Measurements from ENCODE around the gene RPN1.
"Not testable (repeated sequence)": the region's sequence is repeated elsewhere in the genome, so short reads cannot be mapped to it uniquely, and the experiment has no call there.

The RPN1 gene

DNA sequence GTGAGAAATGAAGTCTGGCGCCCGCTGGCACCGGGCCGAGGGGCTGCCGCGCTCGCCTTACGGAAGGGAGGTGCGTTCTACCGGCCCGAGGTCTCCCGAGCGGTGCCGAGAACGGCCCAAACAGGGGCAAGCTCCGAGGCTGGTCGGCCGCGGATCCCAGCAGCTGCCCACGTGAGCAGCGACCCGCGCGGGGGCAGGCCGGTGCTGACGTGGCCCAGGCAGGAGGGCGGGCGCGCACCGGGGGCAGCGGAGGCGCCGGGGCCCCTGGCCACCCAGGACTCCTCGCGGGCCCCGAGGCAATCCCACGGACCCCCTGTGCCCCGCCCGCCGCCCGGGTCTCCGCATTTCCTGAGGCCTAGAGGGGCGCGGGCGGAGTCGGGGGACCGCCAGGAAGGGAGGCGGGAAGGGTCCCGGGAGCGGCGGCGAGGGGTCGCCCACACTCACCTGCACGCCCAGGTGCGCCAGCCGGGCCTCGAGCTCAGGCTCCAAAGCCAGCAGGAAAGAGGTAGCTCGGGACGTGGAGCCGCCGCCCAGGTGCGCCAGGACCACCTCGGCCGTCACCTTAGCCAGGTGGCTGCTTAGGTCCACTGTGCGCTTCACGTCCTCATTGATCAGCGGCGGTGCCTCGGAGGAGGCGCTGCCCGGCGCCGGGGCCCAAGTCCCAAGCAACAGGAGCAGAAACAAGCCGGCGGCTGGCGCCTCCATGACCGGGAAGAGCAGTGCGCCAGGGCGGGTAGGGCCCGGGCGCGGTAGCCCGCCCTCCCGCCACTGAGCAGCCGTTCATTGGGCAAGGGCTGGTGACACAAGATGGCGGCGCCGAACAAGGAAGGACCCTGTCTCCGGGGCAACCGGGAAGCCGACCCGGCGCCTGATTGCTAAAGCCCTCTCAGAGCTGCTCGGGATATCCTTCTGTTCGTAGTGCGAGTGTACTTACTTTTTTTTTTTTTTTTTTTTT lies at the start of gene RPN1:
Gene RPN1 (minus strand): TSS at position 723 of the 955 bp plus-strand sequence. CDS start 18 bp downstream, at position 705.
- DNase-seq, result peak; percentile 96

DNA sequence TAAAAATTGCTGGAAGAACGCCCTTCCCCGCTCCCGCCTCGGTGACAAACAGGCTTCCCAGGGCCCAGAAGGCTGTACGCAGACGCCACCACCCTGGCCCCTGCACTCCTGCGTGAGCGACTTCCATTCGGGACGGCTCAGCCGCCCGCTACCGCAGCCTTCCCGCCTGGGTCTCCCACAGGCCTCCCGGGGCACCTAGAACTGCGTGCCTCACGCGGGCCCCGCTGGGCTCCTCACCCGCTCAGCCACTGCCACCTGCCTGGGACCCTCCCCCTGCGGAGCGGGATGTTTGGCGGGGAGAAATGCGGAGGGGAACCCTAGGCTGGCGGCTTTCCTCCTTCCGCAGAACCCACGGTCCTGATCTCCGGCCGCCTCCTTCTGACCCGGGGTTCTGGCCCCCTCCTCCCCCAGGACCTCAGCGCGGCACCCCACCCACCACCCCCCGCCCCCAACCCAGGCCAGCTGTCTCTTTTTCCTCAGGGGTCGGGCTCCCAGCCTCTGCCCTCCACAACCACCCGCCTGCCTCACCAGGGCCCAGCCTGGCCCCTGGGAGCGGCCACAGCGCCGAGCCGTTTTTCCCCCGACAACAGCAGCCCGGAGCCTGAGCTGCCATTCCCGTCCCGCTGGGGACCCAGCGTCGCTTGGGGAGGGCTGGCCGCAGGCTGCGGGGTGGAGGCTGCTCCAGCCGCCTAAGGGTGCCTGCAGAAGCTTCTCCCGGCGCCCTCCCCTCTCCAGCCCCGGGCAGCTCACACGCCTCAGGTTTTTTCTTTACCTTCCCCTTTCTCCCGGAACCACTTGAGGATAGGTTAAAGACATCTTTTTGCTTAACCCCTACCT lies 47.8 kb upstream of the RPN1 start:
- no peak for DNase-seq

DNA sequence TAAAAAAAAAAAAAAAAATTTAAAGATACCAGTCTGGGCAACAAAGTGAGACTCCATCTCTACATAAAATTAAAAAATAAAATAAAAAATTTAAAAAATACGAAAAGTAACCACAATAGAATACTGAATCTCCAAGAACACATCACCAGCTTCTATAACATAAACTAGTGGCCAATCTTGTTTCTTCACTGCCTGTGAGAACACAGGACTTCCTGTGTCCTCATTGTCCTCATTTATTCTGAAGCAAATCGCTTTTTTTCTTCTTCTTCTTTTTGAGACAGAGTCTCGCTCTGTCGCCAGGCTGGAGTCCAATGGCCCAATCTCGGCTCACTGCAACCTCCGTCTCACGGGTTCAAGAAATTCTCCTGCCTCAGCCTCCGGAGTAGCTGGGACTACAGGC lies 46.7 kb upstream of the RPN1 start:
- DNase-seq, result no peak

DNA sequence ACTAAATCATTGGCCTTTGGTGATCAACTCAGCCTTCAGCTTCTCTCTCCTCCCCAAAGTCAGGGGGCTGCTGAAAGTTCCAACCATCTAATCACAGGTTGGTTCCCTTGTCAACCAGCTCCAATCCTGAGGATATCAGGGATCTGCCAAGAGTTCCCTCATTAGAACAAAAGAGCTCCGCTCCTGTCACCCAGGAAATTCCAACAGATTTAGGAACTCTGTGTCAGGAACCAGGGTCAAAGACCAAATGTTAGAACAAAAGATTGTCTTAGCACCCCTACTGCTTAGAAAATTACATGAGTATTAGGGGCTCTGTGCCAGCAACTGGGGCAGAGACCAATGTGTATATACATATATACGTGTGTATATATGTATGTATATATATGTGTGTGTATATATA lies 43.1 kb upstream of the RPN1 start:
- DNase-seq, result no peak

DNA sequence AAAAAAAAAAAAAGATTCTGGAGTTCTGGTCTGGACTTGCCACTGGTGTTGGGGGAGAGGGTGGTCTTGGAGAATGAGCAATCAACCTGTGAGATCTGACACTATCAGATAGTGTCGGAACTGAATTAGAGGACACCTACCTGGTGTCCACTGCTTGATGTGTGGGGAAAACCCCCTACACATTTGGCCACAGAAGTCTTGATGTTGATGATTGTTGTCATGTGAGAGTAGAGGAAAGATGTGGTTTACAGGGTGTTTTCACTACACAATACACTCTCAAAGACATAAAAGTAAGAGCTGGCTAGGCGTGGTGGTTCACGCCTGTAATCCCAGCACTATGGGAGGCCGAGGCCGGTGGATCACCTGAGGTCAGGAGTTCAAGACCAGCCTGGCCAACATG lies 38.4 kb upstream of the RPN1 start:
- DNase-seq, result no peak

DNA sequence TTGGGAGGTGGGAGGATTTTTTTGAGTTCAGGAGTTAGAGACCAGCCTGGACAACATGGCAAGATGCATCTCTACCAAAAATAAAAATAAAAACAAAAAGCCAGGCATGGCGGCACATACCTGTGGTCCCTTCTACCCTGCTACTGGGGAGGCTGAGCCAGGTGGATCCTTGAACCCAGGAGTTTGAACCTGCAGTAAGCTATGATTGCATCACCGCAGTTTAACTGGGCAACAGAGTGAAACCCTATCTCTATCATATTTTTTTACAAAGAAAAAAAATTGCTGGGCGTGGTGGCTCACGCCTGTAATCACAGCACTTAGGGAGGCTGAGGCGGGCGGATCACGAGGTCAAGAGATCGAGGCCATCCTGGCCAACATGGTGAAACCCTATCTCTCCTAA lies 35.8 kb upstream of the RPN1 start:
- DNase-seq, result no peak

DNA sequence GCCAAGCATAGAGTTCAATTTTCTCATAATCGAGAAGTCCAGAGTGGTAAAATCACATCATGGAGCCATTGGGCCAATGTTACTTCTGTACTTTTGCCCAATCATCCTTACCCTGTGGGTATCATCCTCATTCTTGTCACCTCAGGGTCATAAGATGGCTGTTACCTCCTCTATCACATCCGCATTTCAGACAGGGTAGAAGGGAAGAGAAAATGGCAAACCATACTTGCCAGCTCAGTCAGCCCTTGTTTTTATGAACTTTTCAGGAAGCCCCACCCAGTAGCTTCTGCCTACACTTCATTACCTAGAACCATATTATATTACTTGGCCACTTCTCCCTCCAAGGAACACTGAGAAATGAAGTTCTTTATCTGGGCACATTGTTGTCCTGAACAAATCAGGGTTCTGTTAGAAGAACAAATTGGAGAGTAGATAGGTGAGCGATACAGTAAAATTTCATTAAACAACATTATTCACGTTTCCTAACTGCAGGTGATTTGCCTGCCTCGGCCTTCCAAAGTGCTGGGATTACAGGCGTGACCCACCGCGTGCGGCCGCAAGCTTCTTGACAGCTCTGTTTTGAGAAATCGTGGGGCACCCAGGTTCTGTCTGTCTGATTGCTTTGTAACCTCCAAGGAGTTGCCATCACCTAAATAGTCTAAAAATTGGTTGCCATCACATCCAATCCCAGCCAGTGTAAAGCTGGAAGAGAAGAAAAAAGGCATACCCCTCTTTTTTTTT lies 34.5 kb upstream of the RPN1 start:
- DNase-seq, result no peak

DNA sequence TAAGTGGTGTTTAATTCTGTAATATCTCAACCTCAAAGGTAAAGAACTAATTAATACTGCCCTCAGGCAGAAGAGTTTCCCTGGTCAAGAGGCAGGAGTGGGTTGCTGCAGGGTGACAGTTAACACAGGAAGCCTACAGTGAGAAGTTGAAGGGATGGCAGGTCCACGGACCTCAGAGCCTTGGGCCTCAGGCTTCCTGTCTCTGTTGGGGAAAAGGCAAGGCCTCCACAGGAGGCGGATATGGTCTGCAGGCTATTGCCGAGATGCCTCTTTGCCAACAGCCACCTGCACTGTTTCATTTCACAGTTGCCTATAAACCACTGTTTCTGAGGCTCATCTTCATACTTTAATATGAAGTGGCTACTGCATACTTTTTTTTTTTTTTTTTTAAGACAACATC lies 33.3 kb upstream of the RPN1 start:
- DNase-seq, result no peak

DNA sequence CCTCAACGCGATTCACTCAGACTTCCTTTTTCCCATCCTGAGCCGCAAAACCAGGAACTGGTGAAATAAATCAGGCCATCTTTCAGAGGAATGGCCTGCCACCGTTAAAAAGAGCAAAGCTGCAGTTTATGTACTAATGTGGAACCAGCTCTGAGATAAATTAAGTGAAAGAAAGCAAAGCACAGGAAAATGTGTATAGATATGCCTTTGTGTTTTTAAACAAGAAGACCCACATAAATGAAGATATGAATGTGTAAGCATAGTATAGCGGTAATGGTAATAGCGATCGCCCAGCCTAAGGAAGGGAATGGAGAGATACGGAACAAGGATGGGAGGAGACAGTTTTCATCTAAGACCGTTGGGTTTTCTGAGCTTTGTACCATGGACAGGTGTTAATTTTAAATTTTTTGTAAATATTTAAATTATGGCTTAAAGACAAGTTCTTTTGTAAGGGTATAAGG lies 30.8 kb upstream of the RPN1 start:
- DNase-seq, result no peak

DNA sequence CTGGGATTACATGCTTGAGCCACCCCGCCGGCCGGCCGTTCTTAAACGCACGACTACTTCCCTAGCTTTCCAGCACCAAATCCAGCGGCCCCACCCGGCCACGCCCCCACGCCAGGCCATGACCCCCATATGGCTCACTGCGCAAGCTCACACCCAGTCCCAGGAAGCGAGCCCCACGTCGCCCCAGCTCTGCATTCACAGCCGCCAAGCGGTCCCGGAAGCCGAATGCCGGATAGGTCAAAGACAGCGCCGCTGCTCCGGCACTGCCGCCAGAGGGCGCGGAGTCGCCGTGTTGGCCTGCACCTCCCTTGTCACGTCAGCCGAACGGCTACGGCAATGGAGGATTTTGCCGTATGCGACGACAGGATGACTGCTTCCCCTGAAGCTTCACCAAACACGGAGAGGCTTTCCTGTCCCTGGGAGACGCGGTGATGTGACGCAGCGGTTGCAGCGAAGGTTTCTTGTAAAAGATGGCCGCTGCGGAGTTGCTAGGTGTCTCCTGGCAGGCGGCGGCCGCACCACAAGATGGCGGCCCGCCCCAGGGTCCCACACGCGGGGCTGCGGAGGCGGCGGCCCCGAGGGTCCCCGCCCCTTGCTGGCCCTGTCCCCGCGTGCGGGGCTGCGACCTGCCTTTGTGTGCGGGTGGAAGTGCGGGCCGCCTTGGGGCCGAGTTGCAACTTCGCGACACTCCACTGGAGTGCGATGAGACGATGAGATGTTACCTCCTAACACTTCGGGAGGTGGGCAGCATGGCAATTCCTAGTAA lies 30.2 kb upstream of the RPN1 start:
- peak; percentile 98 for DNase-seq

DNA sequence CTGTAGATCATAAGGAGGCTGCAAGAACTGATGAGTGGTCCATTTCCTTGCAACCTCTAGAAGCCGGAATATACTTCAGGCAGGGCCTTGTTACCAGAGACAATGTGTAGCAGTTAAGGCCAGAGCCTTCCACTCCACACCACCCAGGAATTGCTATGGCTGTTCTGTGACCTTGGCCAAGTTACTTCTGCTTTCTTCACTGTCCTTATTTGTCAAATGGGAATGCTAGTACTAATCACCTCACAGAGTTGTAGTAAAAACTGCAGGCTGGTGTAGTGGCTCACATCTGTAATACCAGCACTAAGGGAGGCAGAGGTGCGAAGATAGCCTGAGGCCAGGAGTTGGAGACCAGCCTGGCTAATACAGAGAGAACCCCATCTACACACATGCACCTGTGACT lies 28.7 kb upstream of the RPN1 start:
- DNase-seq, result no peak

DNA sequence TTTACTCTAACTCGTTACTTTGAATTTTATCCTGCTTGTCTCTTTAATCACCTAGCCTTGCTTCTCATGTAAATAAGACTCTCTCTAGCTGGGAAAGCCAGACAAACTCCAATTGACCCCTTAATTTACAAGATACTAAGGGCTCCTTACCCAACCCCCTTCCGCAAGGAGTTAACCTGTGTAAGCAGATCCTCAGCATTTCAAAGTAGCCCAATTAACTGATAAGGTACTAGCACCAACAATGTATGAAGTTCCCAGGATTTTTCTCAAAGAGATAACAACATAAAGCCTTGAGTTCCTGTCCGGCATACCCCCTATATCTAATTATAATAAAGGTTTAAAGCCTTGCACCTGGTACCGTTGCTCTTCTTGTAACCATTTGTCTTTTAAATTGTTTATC lies 25.2 kb upstream of the RPN1 start:
- DNase-seq, result not testable (repeated sequence)

DNA sequence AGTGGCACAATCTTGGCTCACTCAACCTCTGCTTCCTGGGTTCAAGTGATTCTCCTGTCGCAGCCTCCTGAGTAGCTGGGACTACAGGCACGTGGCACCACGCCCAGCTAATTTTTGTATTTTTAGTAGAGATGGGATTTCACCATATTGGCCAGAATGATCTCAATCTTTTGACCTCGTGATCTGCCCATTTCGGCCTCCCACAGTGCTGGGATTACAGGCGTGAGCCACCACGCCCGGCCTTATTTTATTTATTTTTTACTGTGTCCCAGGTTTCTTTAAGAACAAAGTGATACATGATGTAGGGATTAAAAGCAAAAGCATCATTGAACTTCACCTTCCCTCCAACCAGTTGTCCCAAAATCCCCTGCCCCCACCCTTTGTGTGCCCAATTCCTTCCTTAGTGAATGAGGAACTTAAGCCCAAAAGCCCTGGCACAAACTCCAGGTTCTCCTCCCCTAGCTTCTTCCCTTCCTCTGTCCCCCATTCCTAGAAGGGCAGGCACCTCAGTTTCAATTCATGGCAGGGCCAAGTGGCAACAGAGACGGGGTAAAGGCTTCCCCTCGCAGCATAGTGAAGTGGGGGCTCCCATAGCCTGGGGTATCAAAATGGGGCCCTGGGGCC lies 23.7 kb upstream of the RPN1 start:
- no peak for DNase-seq

DNA sequence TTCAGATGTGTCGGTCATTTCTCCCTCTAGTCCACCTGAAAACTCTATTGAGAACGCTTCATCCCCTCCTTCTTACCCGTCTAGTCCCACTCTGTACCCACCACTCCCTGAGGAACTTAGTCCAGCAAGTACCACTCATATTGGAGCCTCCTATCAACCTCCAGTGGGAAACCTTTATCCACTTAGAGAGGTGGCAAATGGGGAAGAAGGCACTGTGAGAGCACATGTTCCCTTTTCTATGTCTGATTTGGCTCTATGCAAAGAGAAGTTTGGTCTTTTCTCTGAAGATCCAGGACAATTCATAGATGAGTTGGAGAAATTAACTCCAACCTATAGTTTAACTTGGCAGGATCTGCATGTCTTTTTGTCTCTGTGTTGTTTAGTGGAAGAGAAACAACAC lies 17.0 kb upstream of the RPN1 start:
- DNase-seq, result no peak

DNA sequence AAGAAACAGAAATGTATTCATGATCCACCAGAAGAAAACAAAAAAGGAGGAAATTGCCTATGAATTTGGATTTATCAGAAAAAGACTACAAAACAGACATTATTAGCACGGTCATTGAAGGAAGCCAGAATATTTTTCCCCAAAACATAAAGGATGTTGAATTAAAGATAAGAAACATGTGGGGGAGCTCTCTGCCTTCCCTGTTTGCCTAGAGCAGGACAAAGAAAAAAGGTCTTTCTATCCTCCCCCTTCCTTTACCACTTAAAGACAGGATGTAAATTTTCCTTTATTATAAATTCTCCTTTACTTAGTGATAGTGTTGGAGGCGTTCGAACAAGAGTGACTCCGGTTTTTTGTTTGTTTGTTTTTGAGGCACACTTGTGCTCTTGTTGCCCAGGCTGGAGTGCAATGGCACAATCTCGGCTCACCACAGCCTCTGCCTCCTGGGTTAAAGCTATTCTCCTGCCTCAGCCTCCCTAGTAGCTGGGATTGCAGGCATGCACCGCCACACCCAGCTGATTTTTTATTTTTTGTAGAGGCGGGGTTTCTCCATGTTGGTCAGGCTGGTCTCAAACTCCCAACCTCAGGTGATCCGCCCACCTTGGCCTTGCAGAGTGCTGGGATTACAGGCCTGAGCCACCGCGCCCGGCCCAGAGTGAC lies 14.9 kb upstream of the RPN1 start:
- DNase-seq, result no peak

DNA sequence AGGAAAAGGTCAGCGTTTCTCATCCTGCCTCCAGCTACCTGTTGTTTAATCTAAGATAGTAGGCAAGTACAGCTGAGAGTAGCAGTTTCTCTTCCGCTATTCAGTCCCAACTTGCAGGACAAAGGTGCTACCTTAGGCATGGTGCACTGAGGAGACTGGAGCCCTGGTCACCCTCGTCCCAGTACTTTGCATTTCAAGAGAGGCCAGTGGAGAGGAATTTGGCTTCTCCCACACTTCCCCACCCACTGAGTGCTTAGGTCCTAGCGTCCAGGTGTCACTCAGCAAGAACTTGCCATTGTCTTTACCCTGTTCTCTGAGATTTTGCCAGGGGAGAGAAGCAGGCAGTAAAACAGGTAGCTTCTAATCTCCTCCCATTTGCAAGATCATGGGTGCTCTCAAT lies 12.5 kb upstream of the RPN1 start:
- no peak for DNase-seq

DNA sequence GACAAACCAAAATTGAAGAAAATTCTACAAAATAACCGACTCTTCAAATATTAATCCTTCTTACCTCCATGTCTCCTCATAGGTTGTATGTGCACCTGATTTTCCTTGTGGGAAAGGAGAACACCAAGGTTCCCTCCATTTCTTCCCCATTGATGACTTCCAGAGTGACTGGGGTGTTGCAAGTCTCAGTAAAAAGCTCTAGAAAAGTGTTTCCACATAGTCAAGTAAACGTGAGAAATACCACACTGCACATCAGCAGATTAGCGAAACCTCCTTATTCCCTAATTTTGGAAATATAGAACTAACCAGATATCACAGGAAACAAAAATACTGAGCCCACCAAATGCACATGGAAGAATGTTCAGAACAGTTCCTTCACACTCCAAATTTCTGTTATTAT lies 4.9 kb upstream of the RPN1 start:
- DNase-seq, result no peak

DNA sequence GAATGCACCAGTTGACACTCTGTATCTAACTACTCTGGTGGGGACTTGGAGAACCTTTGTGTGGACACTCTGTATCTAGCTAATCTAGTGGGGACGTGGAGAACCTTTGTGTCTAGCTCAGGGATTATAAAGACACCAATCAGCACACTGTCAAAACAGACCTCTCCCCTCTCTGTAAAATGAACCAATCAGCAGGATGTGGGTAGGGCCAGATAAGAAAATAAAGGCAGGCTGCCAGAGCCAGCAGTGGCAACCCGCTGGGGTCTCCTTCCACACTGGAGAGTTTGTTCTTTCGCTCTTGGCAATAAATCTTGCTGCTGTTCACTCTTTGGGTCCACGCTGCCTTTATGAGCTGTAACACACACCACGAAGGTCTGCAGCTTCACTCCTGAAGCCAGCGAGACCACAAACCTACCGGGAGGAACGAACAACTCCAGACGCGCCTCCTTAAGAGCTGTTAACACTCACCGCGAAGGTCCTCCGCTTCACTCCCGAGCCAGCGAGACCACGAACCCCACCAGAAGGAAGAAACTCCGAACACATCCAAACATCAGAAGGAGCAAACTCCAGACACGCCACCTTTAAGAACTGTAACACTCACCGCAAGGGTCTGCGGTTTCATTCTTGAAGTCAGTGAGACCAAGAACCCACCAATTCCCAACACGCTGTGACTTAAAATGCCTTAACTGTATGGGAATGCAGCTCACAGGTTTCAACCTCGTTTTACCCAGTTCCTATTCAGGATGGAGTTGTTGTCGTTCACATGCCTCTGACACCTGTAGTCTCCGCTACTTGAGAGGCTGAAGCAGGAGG lies 3.6 kb upstream of the RPN1 start:
- DNase-seq, result peak; percentile 46

DNA sequence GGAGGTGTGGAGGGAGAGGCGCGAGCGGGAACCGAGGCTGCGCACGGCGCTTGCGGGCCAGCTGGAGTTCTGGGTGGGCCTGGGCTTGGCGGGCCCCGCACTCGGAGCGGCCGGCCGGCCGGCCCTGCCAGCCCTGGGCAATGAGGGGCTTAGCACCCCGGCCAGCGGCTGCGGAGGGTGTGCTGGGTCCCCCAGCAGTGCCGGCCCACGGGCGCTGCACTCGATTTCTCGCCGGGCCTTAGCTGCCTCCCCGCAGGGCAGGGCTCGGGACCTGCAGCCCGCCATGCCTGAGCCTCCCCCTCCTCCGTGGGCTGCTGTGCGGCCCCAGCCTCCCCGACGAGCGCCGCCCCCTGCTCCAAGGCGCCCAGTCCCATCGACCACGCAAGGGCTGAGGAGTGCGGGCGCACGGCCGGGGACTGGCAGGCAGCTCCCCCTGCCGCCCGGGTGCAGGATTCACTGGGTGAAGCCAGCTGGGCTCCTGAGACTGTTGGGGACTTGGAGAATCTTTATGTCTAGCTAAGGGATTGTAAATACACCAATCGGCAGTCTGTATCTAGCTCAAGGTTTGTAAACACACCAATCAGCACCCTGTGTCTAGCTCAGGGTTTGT lies 2.9 kb upstream of the RPN1 start:
- DNase-seq, result peak; percentile 64
